ENCODE results near the gene IPO5. TPM values are rescaled to one million over a fixed set of nuclear protein-coding genes. Genes with fewer than 3 reads are reported as not detected.

IPO5 gene
- total RNA-seq, 1 experiment from 2014 or later = 342 TPM

DNA sequence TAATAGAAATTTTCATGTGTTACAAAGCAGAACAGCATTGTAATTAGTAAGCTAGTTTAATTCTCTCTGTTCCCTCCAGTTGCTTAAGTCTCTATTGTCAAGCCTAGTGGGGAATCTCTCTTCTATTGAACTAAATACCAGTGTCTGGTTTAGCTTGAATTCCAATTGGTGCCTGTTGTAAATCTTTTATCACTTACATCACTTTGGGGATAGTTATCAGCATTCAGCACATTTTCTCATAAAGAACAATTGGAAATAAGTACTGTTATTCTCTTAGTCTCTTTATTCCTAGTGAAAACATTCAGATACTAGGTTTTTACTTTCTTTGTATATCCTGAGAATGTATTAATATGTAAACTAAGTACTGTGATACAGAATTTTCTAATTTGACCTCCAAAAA is 25.2 kb downstream of the IPO5 start:
- TF ChIP-seq, protein P1, sequence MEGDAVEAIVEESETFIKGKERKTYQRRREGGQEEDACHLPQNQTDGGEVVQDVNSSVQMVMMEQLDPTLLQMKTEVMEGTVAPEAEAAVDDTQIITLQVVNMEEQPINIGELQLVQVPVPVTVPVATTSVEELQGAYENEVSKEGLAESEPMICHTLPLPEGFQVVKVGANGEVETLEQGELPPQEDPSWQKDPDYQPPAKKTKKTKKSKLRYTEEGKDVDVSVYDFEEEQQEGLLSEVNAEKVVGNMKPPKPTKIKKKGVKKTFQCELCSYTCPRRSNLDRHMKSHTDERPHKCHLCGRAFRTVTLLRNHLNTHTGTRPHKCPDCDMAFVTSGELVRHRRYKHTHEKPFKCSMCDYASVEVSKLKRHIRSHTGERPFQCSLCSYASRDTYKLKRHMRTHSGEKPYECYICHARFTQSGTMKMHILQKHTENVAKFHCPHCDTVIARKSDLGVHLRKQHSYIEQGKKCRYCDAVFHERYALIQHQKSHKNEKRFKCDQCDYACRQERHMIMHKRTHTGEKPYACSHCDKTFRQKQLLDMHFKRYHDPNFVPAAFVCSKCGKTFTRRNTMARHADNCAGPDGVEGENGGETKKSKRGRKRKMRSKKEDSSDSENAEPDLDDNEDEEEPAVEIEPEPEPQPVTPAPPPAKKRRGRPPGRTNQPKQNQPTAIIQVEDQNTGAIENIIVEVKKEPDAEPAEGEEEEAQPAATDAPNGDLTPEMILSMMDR (conservative IDR thresholded peaks at IDR 0.05) = no peak
- Histone ChIP-seq H4K91ac (ENCODE audit: insufficient read length, low read depth, low read length) (no peak overlapping the region), H3K27me3 (ENCODE audit: insufficient read depth, low read length) (no peaks in the 10 kb centered on the region), H3K27ac (ENCODE audit: insufficient read length, low read depth, low read length) (no peak overlapping the region), H3K18ac (ENCODE audit: insufficient read length, low read depth, low read length) (no peak overlapping the region), H4K8ac (replicated peaks; ENCODE audit: insufficient read length, low read depth, low read length) (no peak overlapping the region), H2BK120ac (ENCODE audit: low read depth, low read length, poor library complexity, severe bottlenecking) (no peak overlapping the region), H3K23ac (ENCODE audit: insufficient read length, low read depth, low read length) (no peak overlapping the region), H3K14ac (ENCODE audit: insufficient read depth, low read length) (no peak overlapping the region), H3K79me2 (ENCODE audit: insufficient read depth, low read length) (peaks cover 27% of the 10 kb centered on the region; the same call in 1 of the 2 replicates), H2BK20ac (ENCODE audit: low read depth, low read length, poor library complexity, severe bottlenecking) (no peak overlapping the region), H4K20me1 (ENCODE audit: control insufficient read depth, insufficient read depth, insufficient read length) (no peaks in the 10 kb centered on the region), H2BK12ac (ENCODE audit: insufficient read length, low read depth, low read length) (no peak overlapping the region), H3T11ph (ENCODE audit: low read length) (no peak overlapping the region), H3K4me1 (ENCODE audit: insufficient read depth, low read length) (no peaks in the 10 kb centered on the region), H3K4me2 (ENCODE audit: insufficient read depth, insufficient read length, low read length) (peak overlapping the region; percentile 98), H3K23me2 (ENCODE audit: insufficient read length, low read depth, low read length, poor library complexity, severe bottlenecking) (peaks cover 15% of the 10 kb centered on the region), H4K5ac (ENCODE audit: insufficient read length, low read depth, low read length) (no peak overlapping the region), H3K9me3 (ENCODE audit: control insufficient read depth, low read depth, low read length) (no peaks in the 10 kb centered on the region), H3K9ac (ENCODE audit: extremely low read depth, insufficient read length, low read length) (no peak overlapping the region), H3K56ac (ENCODE audit: insufficient read length, low read depth, low read length) (no peak overlapping the region), H3K4ac (ENCODE audit: low read depth, low read length) (no peak overlapping the region), H3K79me1 (ENCODE audit: insufficient read depth, low read depth, low read length, poor library complexity, severe bottlenecking) (peaks cover 6% of the 10 kb centered on the region), H2AFZ (ENCODE audit: low read length) (no peak overlapping the region), H2BK5ac (ENCODE audit: insufficient read length, low read length) (no peak overlapping the region), H2AK5ac (ENCODE audit: insufficient read length, low read length) (no peak overlapping the region), H2BK15ac (ENCODE audit: low read depth, low read length) (no peak overlapping the region)
- Mint-ChIP-seq H3K36me3 (ENCODE audit: insufficient read depth in 1 of 3, low read depth in 3 of 3) (peaks cover 14 to 27% (median 20%) of the 10 kb centered on the region in 3 experiments), H3K4me3 (peak overlapping the region; percentile 97 to 98), H3K4me1 (peaks cover 26 to 29% of the 10 kb centered on the region in 2 experiments), H3K27me3 (ENCODE audit: low read depth) (no peaks in the 10 kb centered on the region), H3K27ac (peak overlapping the region in 2 of 3 experiments; percentile 44 to 87; a peak in 2 of 7 replicates), H3K9me3 (peaks cover 0 to 2% of the 10 kb centered on the region in 2 experiments; a peak in 1 of 5 replicates)
- DNase-seq = no peak

Data from H9 (cell line).